MG63 (cell line): ENCODE results near the gene HS3ST3A1. TPM values are rescaled to one million over a fixed set of nuclear protein-coding genes. Genes with fewer than 3 reads are reported as not detected.

Experiments used
- DNase-seq: peaks from one replicate; pipeline ENCODE4 v3.0.0-alpha.2; 2020
- H3K27me3 ChIP-seq: fragments of 250-450 bp; sonication (Bioruptor Pico); 2 replicates; pipeline ENCODE4 v1.5.1; 2020; ENCODE audit warnings: mild to moderate bottlenecking, moderate library complexity
- H3K36me3 ChIP-seq: fragments of 250-450 bp; sonication (Bioruptor Pico); 2 replicates; pipeline ENCODE4 v1.5.1; 2020; ENCODE audit warnings: mild to moderate bottlenecking, moderate library complexity
- H3K4me3 ChIP-seq: fragments of 250-450 bp; sonication (Bioruptor Pico); 2 replicates; pipeline ENCODE4 v1.5.1; 2020; ENCODE audit warnings: mild to moderate bottlenecking, moderate library complexity
- H3K9me3 ChIP-seq: fragments of 250-450 bp; sonication (Bioruptor Pico); 2 replicates; pipeline ENCODE4 v1.5.1; 2020; ENCODE audit warnings: mild to moderate bottlenecking, moderate library complexity
- total RNA-seq: library from RNA; depleted of rRNA; stranded (reverse); fragments of >200 nt; shearing (Covaris generic); gene quantifications from 2 replicates; pipeline ENCODE4 v1.2.3, GENCODE V29; 2014; ENCODE audit warnings: low replicate concordance

Gene HS3ST3A1
- total RNA-seq, 1 experiment from 2014 or later: 3.0 TPM

DNA sequence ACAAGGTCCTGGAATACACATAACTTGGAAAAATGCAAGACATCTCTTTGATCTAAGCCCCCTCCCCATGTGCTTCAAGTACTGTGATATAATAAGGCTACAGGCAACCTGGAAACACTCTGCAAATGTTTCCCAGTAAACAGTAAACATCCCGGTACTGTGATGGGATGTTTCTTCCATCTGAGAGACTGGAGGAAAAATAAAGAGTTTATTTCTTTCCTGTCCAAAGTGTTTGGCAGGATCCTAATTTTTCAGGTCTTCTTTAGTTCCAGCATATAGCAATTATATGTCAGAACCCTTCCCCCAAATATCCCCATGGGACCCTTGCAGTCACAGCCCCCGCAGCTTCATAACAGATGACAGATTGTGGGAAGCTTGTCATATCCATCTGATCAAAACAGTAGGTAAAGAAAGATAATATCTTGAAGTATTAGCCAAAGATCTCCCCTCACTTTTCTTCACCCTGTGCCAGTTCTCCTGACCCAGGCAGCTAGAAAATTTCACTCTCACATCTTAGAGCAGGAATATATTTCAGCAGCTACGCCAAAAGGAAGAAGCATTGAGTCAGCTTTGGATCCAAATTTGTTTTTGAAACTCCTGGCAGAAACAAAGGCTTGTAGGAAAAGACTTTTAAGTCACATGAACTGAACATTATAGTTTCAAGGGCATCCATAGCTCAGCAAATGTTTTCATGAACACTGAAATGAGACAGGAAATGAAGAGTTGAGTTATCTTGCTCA lies 141.3 kb downstream of the HS3ST3A1 start:
- no peaks in the 10 kb centered on the region for H3K9me3 ChIP-seq
- no peaks in the 10 kb centered on the region for H3K36me3 ChIP-seq
- no peak for DNase-seq
- no peak overlapping the region for H3K4me3 ChIP-seq
- H3K27me3 ChIP-seq: no peaks in the 10 kb centered on the region

DNA sequence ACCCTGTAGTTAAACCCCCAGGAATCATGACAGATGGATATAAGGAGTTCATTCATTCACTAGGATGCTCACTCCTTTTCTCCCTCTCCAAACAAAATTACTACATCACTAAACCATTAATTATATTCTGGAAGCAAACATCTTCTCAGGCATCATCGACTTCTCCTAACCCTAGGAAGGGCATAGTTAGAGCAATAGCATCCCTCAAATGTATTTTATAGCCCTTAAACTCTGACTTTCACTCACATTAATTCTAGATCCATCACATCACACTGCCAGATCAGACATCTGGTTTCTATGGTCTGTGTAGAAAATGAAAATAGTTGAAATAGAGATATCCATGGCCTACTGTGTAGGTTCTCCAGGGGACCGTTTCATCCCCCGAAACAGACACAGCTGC lies 143.9 kb downstream of the HS3ST3A1 start:
- H3K27me3 ChIP-seq: no peaks in the 10 kb centered on the region
- DNase-seq: no peak
- H3K36me3 ChIP-seq: no peaks in the 10 kb centered on the region
- H3K4me3 ChIP-seq: no peak overlapping the region
- no peaks in the 10 kb centered on the region for H3K9me3 ChIP-seq
